Adipose tissue (tissue), 3 donors: ENCODE data around the gene SDS. TPM values are rescaled to one million over a fixed set of nuclear protein-coding genes. Genes with fewer than 3 reads are reported as not detected.

ENCODE experiments used
- H3K27ac ChIP-seq: one replicate; pipeline ENCODE4 v1.5.1; 2013; ENCODE audit warnings: low read depth, low read length
- WGBS, 3 donors: extraction: QIAGEN DNeasy Blood & Tissue Kit; methylation state at CpG; one replicate each; pipeline ENCODE4 v1.1.7; 2013; 5-methylcytosine and 5-hydroxymethylcytosine counted together
- polyA plus RNA-seq, 3 donors: library from polyadenylated mRNA; stranded (reverse); fragments of 200-250 nt; gene quantifications; one replicate each; pipeline ENCODE4 v1.2.3, GENCODE V29; 2013
- donor health status: healthy with polysubstance abuse.
- donor health status: Bipolar disorder and iron deficiency.
- donor health status: healthy.

SDS gene
- polyA plus RNA-seq, 3 donors: 0.13 to 2.9 (median 1.3) TPM

- H3K27ac ChIP-seq: no peak overlapping the region
- 50 to 72% (median 50%) methylated on average over 6 of the region's 6 CpGs for WGBS, 3 donors
Observed at GRCh38 chr12:113407931-113408600, 4.4 kb upstream of the SDS start.

- WGBS, 3 donors: 73 to 91% (median 81%) methylated on average over 3 of the region's 3 CpGs
- H3K27ac ChIP-seq: no peak overlapping the region
Observed at GRCh38 chr12:113405694-113406093, 2.0 kb upstream of the SDS start.

GRCh38 chr12:113402586-113403260 is 964 bp downstream of the SDS start:
- 89 to 91% (median 91%) methylated on average over 23 of the region's 23 CpGs for WGBS, 3 donors
- H3K27ac ChIP-seq: no peak overlapping the region

- 74 to 79% (median 76%) methylated on average over 13 of the region's 13 CpGs for WGBS, 3 donors
Observed at GRCh38 chr12:113401066-113402000, 2.4 kb downstream of the SDS start.

GRCh38 chr12:113400362-113400761 is 3.3 kb downstream of the SDS start:
- WGBS, 3 donors: 74 to 88% (median 86%) methylated on average over 4 of the region's 4 CpGs
- no peak overlapping the region for H3K27ac ChIP-seq

More at GRCh38 chr12:113401066-113402000, 2.4 kb downstream of the SDS start:
- H3K27ac ChIP-seq: no peak overlapping the region

- 83 to 87% (median 86%) methylated on average over 12 of the region's 12 CpGs for WGBS, 3 donors
- H3K27ac ChIP-seq: no peak overlapping the region
Observed at GRCh38 chr12:113399490-113399889, 4.2 kb downstream of the SDS start.

GRCh38 chr12:113398346-113399290 is 5.1 kb downstream of the SDS start:
- 79 to 84% (median 83%) methylated on average over 25 to 26 of the region's 26 CpGs for WGBS, 3 donors
- H3K27ac ChIP-seq: no peak overlapping the region

- no peak overlapping the region for H3K27ac ChIP-seq
- 34 to 64% (median 63%) methylated on average over 10 of the region's 10 CpGs for WGBS, 3 donors
Observed at GRCh38 chr12:113397497-113398197, 6.0 kb downstream of the SDS start.

GRCh38 chr12:113396828-113397496 is 6.7 kb downstream of the SDS start:
- WGBS, 3 donors: 53 to 73% (median 67%) methylated on average over 16 of the region's 16 CpGs

GRCh38 chr12:113396200-113396599 is 7.5 kb downstream of the SDS start:
- no peak overlapping the region for H3K27ac ChIP-seq

More at GRCh38 chr12:113396828-113397496, 6.7 kb downstream of the SDS start:
- no peak overlapping the region for H3K27ac ChIP-seq

GRCh38 chr12:113395119-113395518 is 8.6 kb downstream of the SDS start:
- H3K27ac ChIP-seq: no peak overlapping the region
- WGBS, 3 donors: 83 to 91% (median 83%) methylated on average over 5 of the region's 5 CpGs

- WGBS, 3 donors: 79 to 90% (median 83%) methylated on average over 5 of the region's 5 CpGs
- H3K27ac ChIP-seq: no peak overlapping the region
Observed at GRCh38 chr12:113393749-113394148, 9.9 kb downstream of the SDS start.

- H3K27ac ChIP-seq: no peak overlapping the region
- 73 to 77% (median 75%) methylated on average over 17 of the region's 17 CpGs for WGBS, 3 donors
Observed at GRCh38 chr12:113392988-113393579, 10.6 kb downstream of the SDS start.

- no peak overlapping the region for H3K27ac ChIP-seq
- 70 to 94% (median 80%) methylated on average over 7 of the region's 7 CpGs for WGBS, 3 donors
Observed at GRCh38 chr12:113392520-113392919, 11.2 kb downstream of the SDS start.

GRCh38 chr12:113391650-113392337 is 11.9 kb downstream of the SDS start:
- 90 to 95% (median 90%) methylated on average over 9 of the region's 9 CpGs for WGBS, 3 donors
- no peak overlapping the region for H3K27ac ChIP-seq

- no peak overlapping the region for H3K27ac ChIP-seq
- 94 to 96% (median 94%) methylated on average over 3 of the region's 3 CpGs for WGBS, 3 donors
Observed at GRCh38 chr12:113391145-113391544, 12.5 kb downstream of the SDS start.
